A673 (cell line): ENCODE measurements around the gene USP5. TPM values are rescaled to one million over a fixed set of nuclear protein-coding genes. Genes with fewer than 3 reads are reported as not detected.

Source experiments
- BruUV-seq: library from RNA; stranded (reverse); fragments of 400-500 nt; replicated peaks from 2 replicates; lab custom pipeline; 2021; lab: Mats Ljungman, UMichigan
- CTCF ChIA-PET: fragments of 300-600 bp; sonication (Branson Sonifier 250); formaldehyde crosslinking; loops from one replicate; lab custom pipeline; 2022; ENCODE audit warnings: antibody characterized with exemption; lab: Charles Lee
- POLR2A ChIA-PET: fragments of 300-600 bp; sonication (Branson Sonifier 250); formaldehyde crosslinking; loops from one replicate; lab custom pipeline; 2022; ENCODE audit warnings: antibody characterized with exemption; ENCODE audit not compliant: low non-redundant PET; lab: Charles Lee
- DNase-seq: peaks from one replicate; pipeline ENCODE4 v3.0.0-alpha.2; 2015; ENCODE audit warnings: low spot score
- H3K27ac ChIP-seq: fragments of 200-600 bp; sonication (generic); 2 replicates; pipeline ENCODE4 v1.5.1; 2016; ENCODE audit warnings: mixed run types, low read depth, mild to moderate bottlenecking, mixed read lengths, antibody characterized with exemption, low read length; ENCODE audit not compliant: poor library complexity, severe bottlenecking
- H3K27me3 ChIP-seq: fragments of 200-600 bp; sonication (generic); replicated peaks from 2 replicates; pipeline ENCODE4 v1.6.1; 2017; ENCODE audit warnings: mixed run types, low read depth, mild to moderate bottlenecking, mixed read lengths, antibody characterized with exemption, low read length; ENCODE audit not compliant: insufficient read depth, poor library complexity
- H3K36me3 ChIP-seq: fragments of 200-600 bp; sonication (generic); 2 replicates; pipeline ENCODE4 v1.6.1; 2016; ENCODE audit warnings: mixed run types, mild to moderate bottlenecking, mixed read lengths, antibody characterized with exemption, low read length; ENCODE audit not compliant: insufficient read depth, poor library complexity, severe bottlenecking
- H3K4me1 ChIP-seq: fragments of 200-600 bp; sonication (generic); 2 replicates; pipeline ENCODE4 v1.6.1; 2017; ENCODE audit warnings: mixed run types, mild to moderate bottlenecking, mixed read lengths, antibody characterized with exemption, low read length; ENCODE audit not compliant: insufficient read depth, poor library complexity, severe bottlenecking
- H3K4me3 ChIP-seq: fragments of 200-600 bp; sonication (generic); 2 replicates; pipeline ENCODE4 v1.5.1; 2016; ENCODE audit warnings: low read depth, mixed run types, mild to moderate bottlenecking, mixed read lengths, low read length; ENCODE audit not compliant: poor library complexity, severe bottlenecking
- H3K9me3 ChIP-seq: fragments of 200-600 bp; sonication (generic); 2 replicates; pipeline ENCODE4 v1.6.1; 2016; ENCODE audit warnings: mixed run types, low read depth, mild to moderate bottlenecking, mixed read lengths, antibody characterized with exemption, low read length; ENCODE audit not compliant: poor library complexity, severe bottlenecking
- EZH2 ChIP-seq: fragments of 200-600 bp; sonication (generic); IDR thresholded peaks from 2 replicates; pipeline ENCODE4 v1.6.1; 2017; ENCODE audit warnings: borderline replicate concordance, low read depth, mild to moderate bottlenecking, mixed read lengths, antibody characterized with exemption, low read length; ENCODE audit not compliant: poor library complexity, severe bottlenecking
- intact Hi-C: fragments of 100-400 bp; cut with micrococcal nuclease; formaldehyde crosslinking; loops from one replicate; pipeline ENCODE4 v1.10.0; 2022; ENCODE audit not compliant: unreplicated experiment
- total RNA-seq: library from RNA; stranded (reverse); gene quantifications from 2 replicates; pipeline ENCODE4 v1.2.3, GENCODE V29; 2021
- TF ChIP-seq, protein P1 (sequence below): fragments of 300-800, 200-600 bp; sonication (generic); conservative IDR thresholded peaks from 2 replicates; pipeline ENCODE4 v1.5.1; 2017; ENCODE audit warnings: low read depth, mild to moderate bottlenecking, antibody characterized with exemption, low read length, moderate library complexity, mixed read lengths

USP5 gene
- total RNA-seq, 1 experiment from 2014 or later: 209 TPM

DNA sequence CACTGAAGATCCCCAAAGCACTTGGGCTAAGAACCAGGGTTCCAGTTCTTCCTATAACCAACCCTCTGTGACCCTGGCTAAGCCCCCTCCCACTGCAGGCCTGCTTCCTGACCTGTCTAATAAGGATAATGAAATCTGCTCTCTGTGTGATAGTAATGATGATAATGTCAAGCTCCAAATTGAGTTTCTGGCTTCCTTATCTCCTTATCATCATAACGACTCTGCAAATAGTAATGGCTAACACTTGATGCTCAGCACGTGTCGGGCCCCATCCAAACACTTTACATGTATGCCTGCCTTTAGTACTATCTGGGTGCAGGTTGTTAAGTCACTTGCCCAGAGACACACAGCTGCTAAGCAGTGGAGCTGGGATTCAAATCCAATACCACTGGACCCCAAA lies 35.4 kb upstream of the USP5 start:
- H3K36me3 ChIP-seq: no peaks in the 10 kb centered on the region
- POLR2A ChIA-PET: no interaction called here

DNA sequence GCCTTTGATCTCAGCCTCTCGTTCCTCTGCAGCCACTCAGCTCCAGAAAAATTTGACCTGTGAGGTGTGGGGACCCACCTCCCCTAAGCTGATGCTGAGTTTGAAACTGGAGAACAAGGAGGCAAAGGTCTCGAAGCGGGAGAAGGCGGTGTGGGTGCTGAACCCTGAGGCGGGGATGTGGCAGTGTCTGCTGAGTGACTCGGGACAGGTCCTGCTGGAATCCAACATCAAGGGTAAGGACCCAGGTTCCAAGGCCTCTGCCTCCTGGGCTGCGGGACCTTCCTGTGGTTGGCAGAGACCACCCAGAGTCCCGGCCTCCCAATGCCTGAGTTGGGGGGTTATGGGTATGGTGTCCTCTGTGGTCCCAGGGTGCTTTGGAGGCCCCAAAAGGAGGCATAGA lies 34.9 kb upstream of the USP5 start:
- Histone ChIP-seq H3K4me1 (peaks cover 11% of the 10 kb centered on the region), H3K27ac (no peak overlapping the region), H3K36me3 (no peaks in the 10 kb centered on the region), H3K27me3 (no peaks in the 10 kb centered on the region), H3K9me3 (no peaks in the 10 kb centered on the region), H3K4me3 (no peak overlapping the region)
- POLR2A ChIA-PET: no interaction called here
- CTCF ChIA-PET: no interaction called here
- no TSS peak for BruUV-seq
- TF ChIP-seq, protein P1, sequence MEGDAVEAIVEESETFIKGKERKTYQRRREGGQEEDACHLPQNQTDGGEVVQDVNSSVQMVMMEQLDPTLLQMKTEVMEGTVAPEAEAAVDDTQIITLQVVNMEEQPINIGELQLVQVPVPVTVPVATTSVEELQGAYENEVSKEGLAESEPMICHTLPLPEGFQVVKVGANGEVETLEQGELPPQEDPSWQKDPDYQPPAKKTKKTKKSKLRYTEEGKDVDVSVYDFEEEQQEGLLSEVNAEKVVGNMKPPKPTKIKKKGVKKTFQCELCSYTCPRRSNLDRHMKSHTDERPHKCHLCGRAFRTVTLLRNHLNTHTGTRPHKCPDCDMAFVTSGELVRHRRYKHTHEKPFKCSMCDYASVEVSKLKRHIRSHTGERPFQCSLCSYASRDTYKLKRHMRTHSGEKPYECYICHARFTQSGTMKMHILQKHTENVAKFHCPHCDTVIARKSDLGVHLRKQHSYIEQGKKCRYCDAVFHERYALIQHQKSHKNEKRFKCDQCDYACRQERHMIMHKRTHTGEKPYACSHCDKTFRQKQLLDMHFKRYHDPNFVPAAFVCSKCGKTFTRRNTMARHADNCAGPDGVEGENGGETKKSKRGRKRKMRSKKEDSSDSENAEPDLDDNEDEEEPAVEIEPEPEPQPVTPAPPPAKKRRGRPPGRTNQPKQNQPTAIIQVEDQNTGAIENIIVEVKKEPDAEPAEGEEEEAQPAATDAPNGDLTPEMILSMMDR: no peak
- no peak for TF ChIP-seq EZH2
- intact Hi-C loops: no loop called here
- no peak for DNase-seq

More for the DNA sequence above, 35.4 kb upstream of the USP5 start:
- no peak overlapping the region for H3K4me3 ChIP-seq
- no TSS peak for BruUV-seq
- H3K4me1 ChIP-seq: peaks cover 7% of the 10 kb centered on the region
- DNase-seq: no peak
- intact Hi-C loops: no loop called here
- H3K9me3 ChIP-seq: no peaks in the 10 kb centered on the region
- no peaks in the 10 kb centered on the region for H3K27me3 ChIP-seq
- TF ChIP-seq, protein P1: no peak
- no peak for TF ChIP-seq EZH2
- H3K27ac ChIP-seq: no peak overlapping the region
- CTCF ChIA-PET: no interaction called here

DNA sequence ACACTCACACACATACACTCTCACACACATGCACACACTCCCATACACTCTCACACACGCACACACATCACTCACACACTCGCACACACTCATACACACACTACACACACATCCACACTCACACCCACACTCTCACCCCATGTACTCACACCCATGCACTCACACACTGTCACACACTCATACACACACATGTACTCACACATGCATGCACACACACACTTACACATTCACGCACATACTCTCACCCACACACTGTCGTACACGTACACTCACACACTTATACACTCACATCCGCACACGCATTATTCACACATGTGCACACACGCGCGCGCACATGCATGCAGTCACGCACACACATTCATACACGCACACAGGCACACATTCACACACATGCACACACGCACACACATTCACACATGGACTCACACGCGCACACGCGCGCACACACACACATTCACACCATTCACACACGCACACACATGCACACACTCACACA lies 34.2 kb upstream of the USP5 start:
- Histone ChIP-seq H3K27ac (no peak overlapping the region), H3K9me3 (no peaks in the 10 kb centered on the region), H3K4me1 (peaks cover 17% of the 10 kb centered on the region), H3K4me3 (no peak overlapping the region), H3K36me3 (no peaks in the 10 kb centered on the region), H3K27me3 (no peaks in the 10 kb centered on the region)
- intact Hi-C loops: no loop called here
- TF ChIP-seq EZH2: no peak
- TF ChIP-seq, protein P1: no peak
- no TSS peak for BruUV-seq
- CTCF ChIA-PET: no interaction called here
- POLR2A ChIA-PET: no interaction called here
- no peak for DNase-seq
